Progenitor cell of endocrine pancreas (in vitro differentiated cells): ENCODE measurements around the gene CDRT4. TPM values are rescaled to one million over a fixed set of nuclear protein-coding genes. Genes with fewer than 3 reads are reported as not detected.

Source experiments
- DNase-seq: peaks from one replicate; pipeline ENCODE4 v3.0.0; 2021; ENCODE audit warnings: low spot score; ENCODE audit not compliant: unreplicated experiment
- H3K27ac Mint-ChIP-seq: 2 replicates; pipeline ENCODE4 v1.8.0; 2021; ENCODE audit warnings: mild to moderate bottlenecking, moderate library complexity, mixed read lengths
- H3K27me3 Mint-ChIP-seq: 2 replicates; pipeline ENCODE4 v1.8.0; 2021; ENCODE audit warnings: mixed read lengths
- H3K36me3 Mint-ChIP-seq: 2 replicates; pipeline ENCODE4 v1.8.0; 2022; ENCODE audit warnings: mixed read lengths; ENCODE audit not compliant: insufficient read depth
- H3K4me1 Mint-ChIP-seq: 2 replicates; pipeline ENCODE4 v1.8.0; 2021; ENCODE audit warnings: low read depth, mixed read lengths
- H3K4me3 Mint-ChIP-seq: 2 replicates; pipeline ENCODE4 v1.8.0; 2021; ENCODE audit warnings: low read depth, mild to moderate bottlenecking, moderate library complexity, mixed read lengths
- H3K9me3 Mint-ChIP-seq: 2 replicates; pipeline ENCODE4 v1.8.0; 2021; ENCODE audit warnings: low read depth, mixed read lengths
- CTCF ChIP-seq: fragments of 200-600 bp; sonication (generic); IDR thresholded peaks from one replicate; pipeline ENCODE4 v1.5.0; 2021; ENCODE audit warnings: antibody characterized with exemption, mild to moderate bottlenecking; ENCODE audit not compliant: unreplicated experiment
- total RNA-seq: library from RNA; stranded (reverse); gene quantifications from 2 replicates; pipeline ENCODE4 v1.2.1, GENCODE V29; 2021

The CDRT4 gene
- total RNA-seq, 1 donor from 2014 or later = 27.0 TPM

DNA sequence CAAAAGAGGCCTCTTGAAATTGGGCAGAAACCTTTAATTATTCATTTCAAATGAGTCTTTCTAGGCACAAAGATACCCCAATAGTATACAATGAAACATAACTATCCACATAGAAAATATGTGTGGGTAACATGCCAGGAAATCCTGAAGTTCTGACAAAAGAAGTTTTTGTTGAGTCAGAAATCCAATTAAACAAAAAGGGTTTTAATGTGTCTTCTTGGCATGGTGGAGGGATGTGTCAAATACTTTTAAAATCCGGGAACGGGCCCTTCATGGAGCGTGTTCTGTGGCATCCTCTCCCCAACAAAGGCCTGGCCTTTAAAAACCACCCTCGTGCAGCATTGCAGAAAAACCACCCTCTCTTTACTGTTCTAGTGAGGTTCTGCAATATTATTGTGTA is 14.2 kb downstream of the CDRT4 start:
- Mint-ChIP-seq H3K4me1 (peaks cover 15% of the 10 kb centered on the region), H3K36me3 (peaks cover 23% of the 10 kb centered on the region), H3K9me3 (peaks cover 9% of the 10 kb centered on the region), H3K27me3 (no peaks in the 10 kb centered on the region), H3K4me3 (no peak overlapping the region), H3K27ac (no peak overlapping the region)
- no peak for TF ChIP-seq CTCF
- no peak for DNase-seq

GRCh38 chr17:15452746-15453145 is 14.7 kb downstream of the CDRT4 start:
- no peak overlapping the region for H3K27ac Mint-ChIP-seq
- H3K36me3 Mint-ChIP-seq = peaks cover 23% of the 10 kb centered on the region
- peaks cover 9% of the 10 kb centered on the region for H3K9me3 Mint-ChIP-seq
- no peak overlapping the region for H3K4me3 Mint-ChIP-seq
- no peaks in the 10 kb centered on the region for H3K27me3 Mint-ChIP-seq
- H3K4me1 Mint-ChIP-seq = peaks cover 20% of the 10 kb centered on the region
- TF ChIP-seq CTCF = no peak
- no peak for DNase-seq

GRCh38 chr17:15451680-15452079 is 15.7 kb downstream of the CDRT4 start:
- peaks cover 15% of the 10 kb centered on the region for H3K4me1 Mint-ChIP-seq
- DNase-seq = no peak
- TF ChIP-seq CTCF = no peak
- H3K27ac Mint-ChIP-seq = no peak overlapping the region
- H3K9me3 Mint-ChIP-seq = peaks cover 9% of the 10 kb centered on the region
- H3K36me3 Mint-ChIP-seq = peaks cover 21% of the 10 kb centered on the region
- no peaks in the 10 kb centered on the region for H3K27me3 Mint-ChIP-seq
- H3K4me3 Mint-ChIP-seq = no peak overlapping the region

GRCh38 chr17:15448580-15448956 is 18.9 kb downstream of the CDRT4 start:
- no peaks in the 10 kb centered on the region for H3K9me3 Mint-ChIP-seq
- H3K4me1 Mint-ChIP-seq = peaks cover 15% of the 10 kb centered on the region
- peaks cover 4% of the 10 kb centered on the region for H3K36me3 Mint-ChIP-seq
- H3K4me3 Mint-ChIP-seq = no peak overlapping the region
- DNase-seq = no peak
- TF ChIP-seq CTCF = no peak
- peak overlapping the region; percentile 85 for H3K27ac Mint-ChIP-seq
- no peaks in the 10 kb centered on the region for H3K27me3 Mint-ChIP-seq

- Mint-ChIP-seq H3K9me3 (no peaks in the 10 kb centered on the region), H3K4me3 (no peak overlapping the region), H3K4me1 (peaks cover 15% of the 10 kb centered on the region), H3K36me3 (peaks cover 4% of the 10 kb centered on the region), H3K27me3 (no peaks in the 10 kb centered on the region), H3K27ac (peak overlapping the region; percentile 85)
- no peak for DNase-seq
- no peak for TF ChIP-seq CTCF
These were observed 19.4 kb downstream of the CDRT4 start for GRCh38 chr17:15447928-15448579.
